ENCODE data around the gene POPDC3. TPM values are rescaled to one million over a fixed set of nuclear protein-coding genes. Genes with fewer than 3 reads are reported as not detected.

Gene POPDC3
- total RNA-seq, 1 donor from 2014 or later, result 9.1 TPM

GRCh38 chr6:105138141-105138540, 41.7 kb downstream of the POPDC3 start:
- Mint-ChIP-seq H3K36me3 (ENCODE audit: low read depth, unreplicated experiment) (no peaks in the 10 kb centered on the region), H3K9me3 (ENCODE audit: unreplicated experiment) (no peaks in the 10 kb centered on the region), H3K4me1 (ENCODE audit: low read depth, unreplicated experiment) (no peaks in the 10 kb centered on the region), H3K4me3 (ENCODE audit: unreplicated experiment) (peak overlapping the region; percentile 88), H3K27me3 (ENCODE audit: low read depth, unreplicated experiment) (peaks cover 7% of the 10 kb centered on the region), H3K27ac (ENCODE audit: unreplicated experiment) (no peak overlapping the region)
- no peak for TF ChIP-seq CTCF (IDR thresholded peaks at IDR 0.05; ENCODE audit: insufficient read depth, low read depth, low read length)
- no peak for TF ChIP-seq EZH2 (IDR thresholded peaks at IDR 0.05; ENCODE audit: insufficient read depth, low read length)
- no peak overlapping the region for H3K4me3 ChIP-seq (ENCODE audit: insufficient read depth, low read depth, low read length)
- no peak for DNase-seq (ENCODE audit: low read depth)
- no peaks in the 10 kb centered on the region for H3K9me3 ChIP-seq (ENCODE audit: insufficient read depth, low read depth, low read length)
- H3K4me2 ChIP-seq (ENCODE audit: low read length), result peak overlapping the region; percentile 97
- no peak overlapping the region for H2AFZ ChIP-seq (ENCODE audit: low read depth, low read length)
- no peaks in the 10 kb centered on the region for H3K36me3 ChIP-seq (ENCODE audit: insufficient read depth, low read length)
- H3K79me2 ChIP-seq (ENCODE audit: insufficient read depth, low read length), result peaks cover 3% of the 10 kb centered on the region
- H3K27me3 ChIP-seq (ENCODE audit: insufficient read depth, low read length), result no peaks in the 10 kb centered on the region
- no peaks in the 10 kb centered on the region for H3K4me1 ChIP-seq (ENCODE audit: insufficient read depth, low read length)
- no peak for FAIRE-seq
- no peak overlapping the region for H3K27ac ChIP-seq (ENCODE audit: low read depth, low read length)
- no peaks in the 10 kb centered on the region for H4K20me1 ChIP-seq (ENCODE audit: insufficient read depth, low read length)
- no peak overlapping the region for H3K9ac ChIP-seq (ENCODE audit: low read length)

GRCh38 chr6:105137388-105137787, 42.4 kb downstream of the POPDC3 start:
- peak overlapping the region; percentile 24 for H3K27ac ChIP-seq (ENCODE audit: low read depth, low read length)
- H3K9ac ChIP-seq (ENCODE audit: low read length), result peak overlapping the region; percentile 82
- no peaks in the 10 kb centered on the region for H3K36me3 Mint-ChIP-seq (ENCODE audit: low read depth, unreplicated experiment)
- H3K27ac Mint-ChIP-seq (ENCODE audit: unreplicated experiment), result no peak overlapping the region
- FAIRE-seq, result no peak
- TF ChIP-seq CTCF (IDR thresholded peaks at IDR 0.05; ENCODE audit: insufficient read depth, low read depth, low read length) (no peak), EZH2 (IDR thresholded peaks at IDR 0.05; ENCODE audit: insufficient read depth, low read length) (no peak)
- peak overlapping the region; percentile 78 for H3K4me3 ChIP-seq (ENCODE audit: insufficient read depth, low read depth, low read length)
- H3K4me2 ChIP-seq (ENCODE audit: low read length), result peak overlapping the region; percentile 97
- H3K27me3 ChIP-seq (ENCODE audit: insufficient read depth, low read length), result no peaks in the 10 kb centered on the region
- no peaks in the 10 kb centered on the region for H3K4me1 Mint-ChIP-seq (ENCODE audit: low read depth, unreplicated experiment)
- H3K9me3 Mint-ChIP-seq (ENCODE audit: unreplicated experiment), result no peaks in the 10 kb centered on the region
- H3K4me1 ChIP-seq (ENCODE audit: insufficient read depth, low read length), result no peaks in the 10 kb centered on the region
- H3K79me2 ChIP-seq (ENCODE audit: insufficient read depth, low read length), result peaks cover 3% of the 10 kb centered on the region
- peaks cover 7% of the 10 kb centered on the region for H3K27me3 Mint-ChIP-seq (ENCODE audit: low read depth, unreplicated experiment)
- H3K36me3 ChIP-seq (ENCODE audit: insufficient read depth, low read length), result no peaks in the 10 kb centered on the region
- no peaks in the 10 kb centered on the region for H3K9me3 ChIP-seq (ENCODE audit: insufficient read depth, low read depth, low read length)
- no peak for DNase-seq (ENCODE audit: low read depth)
- no peaks in the 10 kb centered on the region for H4K20me1 ChIP-seq (ENCODE audit: insufficient read depth, low read length)
- peak overlapping the region; percentile 88 for H3K4me3 Mint-ChIP-seq (ENCODE audit: unreplicated experiment)
- peak overlapping the region; percentile 80 for H2AFZ ChIP-seq (ENCODE audit: low read depth, low read length)

GRCh38 chr6:105136431-105137350, 43.1 kb downstream of the POPDC3 start:
- H3K4me1 Mint-ChIP-seq (ENCODE audit: low read depth, unreplicated experiment), result no peaks in the 10 kb centered on the region
- no peak for FAIRE-seq
- no peaks in the 10 kb centered on the region for H3K36me3 Mint-ChIP-seq (ENCODE audit: low read depth, unreplicated experiment)
- H3K79me2 ChIP-seq (ENCODE audit: insufficient read depth, low read length), result peaks cover 3% of the 10 kb centered on the region
- H4K20me1 ChIP-seq (ENCODE audit: insufficient read depth, low read length), result no peaks in the 10 kb centered on the region
- H3K27me3 ChIP-seq (ENCODE audit: insufficient read depth, low read length), result no peaks in the 10 kb centered on the region
- H3K27ac Mint-ChIP-seq (ENCODE audit: unreplicated experiment), result no peak overlapping the region
- H3K9me3 Mint-ChIP-seq (ENCODE audit: unreplicated experiment), result no peaks in the 10 kb centered on the region
- H3K4me1 ChIP-seq (ENCODE audit: insufficient read depth, low read length), result no peaks in the 10 kb centered on the region
- peak overlapping the region; percentile 97 for H3K4me2 ChIP-seq (ENCODE audit: low read length)
- peak overlapping the region; percentile 80 for H2AFZ ChIP-seq (ENCODE audit: low read depth, low read length)
- peak; percentile 42 for DNase-seq (ENCODE audit: low read depth)
- TF ChIP-seq CTCF (IDR thresholded peaks at IDR 0.05; ENCODE audit: insufficient read depth, low read depth, low read length), result no peak
- H3K9me3 ChIP-seq (ENCODE audit: insufficient read depth, low read depth, low read length), result no peaks in the 10 kb centered on the region
- H3K4me3 ChIP-seq (ENCODE audit: insufficient read depth, low read depth, low read length), result peak overlapping the region; percentile 78
- H3K27ac ChIP-seq (ENCODE audit: low read depth, low read length), result peak overlapping the region; percentile 66
- peak overlapping the region; percentile 82 for H3K9ac ChIP-seq (ENCODE audit: low read length)
- H3K27me3 Mint-ChIP-seq (ENCODE audit: low read depth, unreplicated experiment), result peaks cover 7% of the 10 kb centered on the region
- no peaks in the 10 kb centered on the region for H3K36me3 ChIP-seq (ENCODE audit: insufficient read depth, low read length)
- peak overlapping the region; percentile 88 for H3K4me3 Mint-ChIP-seq (ENCODE audit: unreplicated experiment)
